A673 (cell line): ENCODE data around the gene NEXMIF. TPM values are rescaled to one million over a fixed set of nuclear protein-coding genes. Genes with fewer than 3 reads are reported as not detected.

ENCODE experiments used
- BruUV-seq: library from RNA; stranded (reverse); fragments of 400-500 nt; replicated peaks from 2 replicates; lab custom pipeline; 2021; lab: Mats Ljungman, UMichigan
- CTCF ChIA-PET: fragments of 300-600 bp; sonication (Branson Sonifier 250); formaldehyde crosslinking; loops from one replicate; lab custom pipeline; 2022; ENCODE audit warnings: antibody characterized with exemption; lab: Charles Lee
- POLR2A ChIA-PET: fragments of 300-600 bp; sonication (Branson Sonifier 250); formaldehyde crosslinking; loops from one replicate; lab custom pipeline; 2022; ENCODE audit warnings: antibody characterized with exemption; ENCODE audit not compliant: low non-redundant PET; lab: Charles Lee
- DNase-seq: peaks from one replicate; pipeline ENCODE4 v3.0.0-alpha.2; 2015; ENCODE audit warnings: low spot score
- H3K27ac ChIP-seq: fragments of 200-600 bp; sonication (generic); 2 replicates; pipeline ENCODE4 v1.5.1; 2016; ENCODE audit warnings: mixed run types, low read depth, mild to moderate bottlenecking, mixed read lengths, antibody characterized with exemption, low read length; ENCODE audit not compliant: poor library complexity, severe bottlenecking
- H3K27me3 ChIP-seq: fragments of 200-600 bp; sonication (generic); replicated peaks from 2 replicates; pipeline ENCODE4 v1.6.1; 2017; ENCODE audit warnings: mixed run types, low read depth, mild to moderate bottlenecking, mixed read lengths, antibody characterized with exemption, low read length; ENCODE audit not compliant: insufficient read depth, poor library complexity
- H3K36me3 ChIP-seq: fragments of 200-600 bp; sonication (generic); 2 replicates; pipeline ENCODE4 v1.6.1; 2016; ENCODE audit warnings: mixed run types, mild to moderate bottlenecking, mixed read lengths, antibody characterized with exemption, low read length; ENCODE audit not compliant: insufficient read depth, poor library complexity, severe bottlenecking
- H3K4me1 ChIP-seq: fragments of 200-600 bp; sonication (generic); 2 replicates; pipeline ENCODE4 v1.6.1; 2017; ENCODE audit warnings: mixed run types, mild to moderate bottlenecking, mixed read lengths, antibody characterized with exemption, low read length; ENCODE audit not compliant: insufficient read depth, poor library complexity, severe bottlenecking
- H3K4me3 ChIP-seq: fragments of 200-600 bp; sonication (generic); 2 replicates; pipeline ENCODE4 v1.5.1; 2016; ENCODE audit warnings: low read depth, mixed run types, mild to moderate bottlenecking, mixed read lengths, low read length; ENCODE audit not compliant: poor library complexity, severe bottlenecking
- H3K9me3 ChIP-seq: fragments of 200-600 bp; sonication (generic); 2 replicates; pipeline ENCODE4 v1.6.1; 2016; ENCODE audit warnings: mixed run types, low read depth, mild to moderate bottlenecking, mixed read lengths, antibody characterized with exemption, low read length; ENCODE audit not compliant: poor library complexity, severe bottlenecking
- CTCF ChIP-seq: fragments of 300-800, 200-600 bp; sonication (generic); conservative IDR thresholded peaks from 2 replicates; pipeline ENCODE4 v1.5.1; 2017; ENCODE audit warnings: low read depth, mild to moderate bottlenecking, antibody characterized with exemption, low read length, moderate library complexity, mixed read lengths
- EZH2 ChIP-seq: fragments of 200-600 bp; sonication (generic); IDR thresholded peaks from 2 replicates; pipeline ENCODE4 v1.6.1; 2017; ENCODE audit warnings: borderline replicate concordance, low read depth, mild to moderate bottlenecking, mixed read lengths, antibody characterized with exemption, low read length; ENCODE audit not compliant: poor library complexity, severe bottlenecking
- intact Hi-C: fragments of 100-400 bp; cut with micrococcal nuclease; formaldehyde crosslinking; loops from one replicate; pipeline ENCODE4 v1.10.0; 2022; ENCODE audit not compliant: unreplicated experiment
- total RNA-seq: library from RNA; stranded (reverse); gene quantifications from 2 replicates; pipeline ENCODE4 v1.2.3, GENCODE V29; 2021

The NEXMIF gene
- total RNA-seq, 1 experiment from 2014 or later: 0.28 TPM

DNA sequence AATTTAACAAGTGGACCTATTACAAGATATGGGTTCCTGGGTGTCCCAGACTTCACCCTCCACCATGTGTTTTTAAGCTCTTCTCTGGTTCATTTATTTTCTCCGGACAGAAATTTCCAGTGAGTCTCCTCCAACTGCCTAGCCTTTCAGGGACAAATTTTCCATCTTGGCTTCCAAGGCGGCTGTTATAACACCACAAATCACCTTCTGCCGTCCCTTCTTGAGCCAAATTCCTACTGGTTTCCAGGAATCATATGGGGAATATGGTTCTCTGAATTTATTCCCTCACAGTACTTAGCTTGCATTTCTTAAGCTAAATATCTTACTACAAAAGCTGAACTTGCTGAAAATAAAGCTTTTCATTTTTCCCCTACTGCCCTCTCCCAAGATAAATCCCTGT lies 18.8 kb downstream of the NEXMIF start:
- H3K4me3 ChIP-seq: no peak overlapping the region
- intact Hi-C loops: no loop called here
- no peaks in the 10 kb centered on the region for H3K9me3 ChIP-seq
- no peaks in the 10 kb centered on the region for H3K36me3 ChIP-seq
- ChIA-PET CTCF (no interaction called here), POLR2A (no interaction called here)
- BruUV-seq: no TSS peak
- DNase-seq: no peak
- TF ChIP-seq EZH2: no peak
- TF ChIP-seq CTCF: no peak
- no peaks in the 10 kb centered on the region for H3K27me3 ChIP-seq
- H3K27ac ChIP-seq: no peak overlapping the region
- no peaks in the 10 kb centered on the region for H3K4me1 ChIP-seq

GRCh38 chrX:74902806-74903205 lies 22.4 kb downstream of the NEXMIF start:
- BruUV-seq: no TSS peak
- H3K27ac ChIP-seq: no peak overlapping the region
- CTCF ChIA-PET: no interaction called here
- H3K36me3 ChIP-seq: no peaks in the 10 kb centered on the region
- H3K27me3 ChIP-seq: no peaks in the 10 kb centered on the region
- intact Hi-C loops: no loop called here
- no peaks in the 10 kb centered on the region for H3K4me1 ChIP-seq
- no peak for DNase-seq
- H3K9me3 ChIP-seq: no peaks in the 10 kb centered on the region
- POLR2A ChIA-PET: no interaction called here
- H3K4me3 ChIP-seq: no peak overlapping the region
- TF ChIP-seq EZH2 (no peak), CTCF (no peak)

GRCh38 chrX:74892561-74892960 lies 32.7 kb downstream of the NEXMIF start:
- no peaks in the 10 kb centered on the region for H3K4me1 ChIP-seq
- no peak for DNase-seq
- no peak for TF ChIP-seq CTCF
- no peak for TF ChIP-seq EZH2
- POLR2A ChIA-PET: no interaction called here
- H3K4me3 ChIP-seq: no peak overlapping the region
- intact Hi-C loops: no loop called here
- H3K27ac ChIP-seq: no peak overlapping the region
- CTCF ChIA-PET: no interaction called here
- no peaks in the 10 kb centered on the region for H3K9me3 ChIP-seq
- no peaks in the 10 kb centered on the region for H3K36me3 ChIP-seq
- no TSS peak for BruUV-seq
- H3K27me3 ChIP-seq: no peaks in the 10 kb centered on the region
